Type B pancreatic cell (in vitro differentiated cells): ENCODE results near the gene SDE2. TPM values are rescaled to one million over a fixed set of nuclear protein-coding genes. Genes with fewer than 3 reads are reported as not detected.

Experiments
- DNase-seq: peaks from one replicate; pipeline ENCODE4 v3.0.0; 2021; ENCODE audit warnings: mixed read lengths; ENCODE audit not compliant: unreplicated experiment; ENCODE audit errors: extremely low spot score
- H3K27ac Mint-ChIP-seq: 2 replicates; pipeline ENCODE4 v1.8.0; 2021; ENCODE audit warnings: mild to moderate bottlenecking, mixed read lengths
- H3K27me3 Mint-ChIP-seq: 2 replicates; pipeline ENCODE4 v1.8.0; 2021; ENCODE audit warnings: mixed read lengths
- H3K36me3 Mint-ChIP-seq: 2 replicates; pipeline ENCODE4 v1.8.0; 2021; ENCODE audit warnings: mixed read lengths
- H3K4me1 Mint-ChIP-seq: one replicate; pipeline ENCODE4 v1.8.0; 2021; ENCODE audit warnings: mixed read lengths; ENCODE audit not compliant: unreplicated experiment
- H3K4me3 Mint-ChIP-seq: 2 replicates; pipeline ENCODE4 v1.8.0; 2021; ENCODE audit warnings: mild to moderate bottlenecking, mixed read lengths
- H3K9me3 Mint-ChIP-seq: 2 replicates; pipeline ENCODE4 v1.8.0; 2021; ENCODE audit warnings: mixed read lengths
- total RNA-seq: library from RNA; stranded (reverse); gene quantifications from 2 replicates; pipeline ENCODE4 v1.2.1, GENCODE V29; 2021; ENCODE audit warnings: low replicate concordance
- TF ChIP-seq, protein P1 (sequence below): fragments of 200-600 bp; sonication (generic); conservative IDR thresholded peaks from 2 replicates; pipeline ENCODE4 v1.5.0; 2021; ENCODE audit warnings: antibody characterized with exemption, mild to moderate bottlenecking

The SDE2 gene
- total RNA-seq, 1 donor from 2014 or later = 15.1 TPM

DNA sequence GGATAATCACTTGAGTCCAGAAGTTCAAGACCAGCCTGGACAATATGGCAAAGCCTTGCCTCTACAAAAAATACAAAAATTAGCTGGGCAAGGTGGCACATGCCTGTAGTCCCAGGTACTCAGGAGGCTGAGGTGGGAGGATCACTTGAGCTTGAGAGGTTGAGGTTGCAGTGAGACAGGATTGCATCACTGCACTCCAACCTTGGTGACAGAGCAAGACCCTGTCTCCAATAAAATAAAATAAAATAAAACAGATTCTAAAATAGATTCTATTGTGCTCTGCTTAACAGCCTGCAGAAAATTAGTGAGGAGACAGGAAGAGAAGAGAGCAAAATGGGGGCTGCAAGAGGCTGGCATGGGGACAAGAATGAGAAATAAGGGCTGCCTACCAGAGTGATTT is 7.5 kb upstream of the SDE2 start:
- Mint-ChIP-seq H3K27me3 (peaks cover 3% of the 10 kb centered on the region), H3K4me1 (peaks cover 13% of the 10 kb centered on the region), H3K4me3 (no peak overlapping the region), H3K36me3 (no peaks in the 10 kb centered on the region), H3K9me3 (no peaks in the 10 kb centered on the region), H3K27ac (no peak overlapping the region)
- DNase-seq = no peak
- TF ChIP-seq, protein P1, sequence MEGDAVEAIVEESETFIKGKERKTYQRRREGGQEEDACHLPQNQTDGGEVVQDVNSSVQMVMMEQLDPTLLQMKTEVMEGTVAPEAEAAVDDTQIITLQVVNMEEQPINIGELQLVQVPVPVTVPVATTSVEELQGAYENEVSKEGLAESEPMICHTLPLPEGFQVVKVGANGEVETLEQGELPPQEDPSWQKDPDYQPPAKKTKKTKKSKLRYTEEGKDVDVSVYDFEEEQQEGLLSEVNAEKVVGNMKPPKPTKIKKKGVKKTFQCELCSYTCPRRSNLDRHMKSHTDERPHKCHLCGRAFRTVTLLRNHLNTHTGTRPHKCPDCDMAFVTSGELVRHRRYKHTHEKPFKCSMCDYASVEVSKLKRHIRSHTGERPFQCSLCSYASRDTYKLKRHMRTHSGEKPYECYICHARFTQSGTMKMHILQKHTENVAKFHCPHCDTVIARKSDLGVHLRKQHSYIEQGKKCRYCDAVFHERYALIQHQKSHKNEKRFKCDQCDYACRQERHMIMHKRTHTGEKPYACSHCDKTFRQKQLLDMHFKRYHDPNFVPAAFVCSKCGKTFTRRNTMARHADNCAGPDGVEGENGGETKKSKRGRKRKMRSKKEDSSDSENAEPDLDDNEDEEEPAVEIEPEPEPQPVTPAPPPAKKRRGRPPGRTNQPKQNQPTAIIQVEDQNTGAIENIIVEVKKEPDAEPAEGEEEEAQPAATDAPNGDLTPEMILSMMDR = no peak

DNA sequence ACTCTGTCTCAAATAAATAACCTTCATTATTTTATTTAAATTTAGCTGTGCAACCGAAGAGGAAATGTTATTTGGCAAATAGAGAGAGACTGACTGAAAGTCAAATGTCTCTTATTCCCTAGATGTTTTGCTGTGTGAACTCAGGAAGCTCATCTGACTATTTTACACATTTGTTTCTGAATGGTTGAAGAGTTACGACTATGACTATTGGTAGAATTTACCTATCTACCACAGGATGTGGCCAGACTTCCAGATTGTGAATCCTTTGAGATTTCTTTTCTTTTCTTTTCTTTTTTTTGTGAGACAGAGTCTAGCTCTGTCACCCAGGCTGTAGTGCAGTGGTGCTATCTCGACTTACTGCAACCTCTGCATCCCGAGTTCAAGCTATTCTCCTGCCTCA is 5.3 kb upstream of the SDE2 start:
- no peak overlapping the region for H3K4me3 Mint-ChIP-seq
- no peaks in the 10 kb centered on the region for H3K36me3 Mint-ChIP-seq
- no peaks in the 10 kb centered on the region for H3K9me3 Mint-ChIP-seq
- no peak overlapping the region for H3K27ac Mint-ChIP-seq
- H3K27me3 Mint-ChIP-seq = no peaks in the 10 kb centered on the region
- peaks cover 21% of the 10 kb centered on the region for H3K4me1 Mint-ChIP-seq
- TF ChIP-seq, protein P1 = no peak
- no peak for DNase-seq

DNA sequence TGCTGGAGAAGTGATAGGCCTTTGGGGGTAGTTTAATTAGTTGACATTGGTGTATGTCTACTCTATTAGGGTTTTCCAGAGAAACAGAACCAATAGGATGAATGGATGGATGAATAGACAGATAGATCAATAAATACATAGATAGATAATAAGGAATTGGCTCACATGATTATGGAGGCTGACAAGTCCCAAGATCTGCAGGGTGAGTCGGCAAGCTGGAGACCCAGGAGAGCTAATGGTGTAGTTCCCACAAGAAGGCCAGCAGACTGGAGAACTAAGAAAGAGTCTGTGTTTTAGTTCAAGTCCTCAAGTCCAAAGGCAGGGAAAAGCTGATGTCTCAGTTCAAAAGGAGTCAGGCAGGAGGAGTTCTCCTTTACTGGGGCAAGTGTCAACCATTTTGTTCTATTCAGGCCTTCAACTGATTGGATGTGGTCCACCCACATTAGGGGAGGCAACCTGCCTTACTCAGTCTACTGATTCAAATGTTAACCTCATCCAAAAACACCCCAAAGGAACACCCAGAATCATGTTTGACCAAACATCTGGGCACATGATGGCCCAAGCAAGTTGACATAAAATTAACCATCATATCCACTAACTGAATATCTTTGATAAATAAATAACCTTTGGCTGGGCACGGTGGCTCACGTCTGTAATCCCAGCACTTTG is 4.5 kb upstream of the SDE2 start:
- H3K36me3 Mint-ChIP-seq = no peaks in the 10 kb centered on the region
- no peak overlapping the region for H3K27ac Mint-ChIP-seq

DNA sequence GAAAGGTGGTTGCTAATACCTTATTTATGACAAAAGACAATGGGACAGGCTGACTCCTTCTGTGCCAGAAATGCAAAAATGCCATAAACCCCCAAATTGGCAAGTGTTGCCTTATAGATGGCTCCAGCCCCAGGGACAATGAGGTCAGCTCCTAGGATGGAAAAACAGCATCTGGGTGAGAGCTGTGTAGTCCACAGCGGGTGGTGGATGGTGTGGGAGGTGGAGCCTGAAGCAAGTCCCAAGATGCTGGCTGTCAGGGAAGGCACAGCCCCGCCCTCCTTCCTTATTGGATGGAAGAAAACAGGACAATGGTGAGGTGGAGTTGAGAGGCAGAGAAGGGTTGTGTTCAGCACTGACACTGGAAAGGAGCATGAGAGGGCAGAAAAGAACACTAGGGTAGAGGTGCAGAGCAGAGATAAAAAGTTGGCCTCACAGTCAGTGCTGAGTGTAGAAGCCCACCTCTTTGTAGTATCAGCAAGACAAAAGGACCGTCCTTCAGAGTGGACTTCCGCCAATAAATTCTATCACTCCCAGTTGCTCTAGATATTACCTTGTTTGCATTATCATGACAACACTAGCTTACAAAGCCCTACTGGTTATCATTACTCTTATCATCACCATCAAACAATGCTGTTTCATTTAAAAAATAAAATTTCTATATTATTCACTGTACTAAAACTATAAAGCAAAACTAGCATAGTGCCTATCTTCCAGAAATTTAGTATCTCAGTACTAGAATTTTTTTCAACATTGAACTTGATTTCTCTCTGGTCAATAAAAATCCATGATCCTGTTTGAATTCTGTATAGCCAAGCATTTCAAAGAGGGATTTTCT is 3.7 kb upstream of the SDE2 start:
- Mint-ChIP-seq H3K4me3 (peak overlapping the region; percentile 15), H3K36me3 (no peaks in the 10 kb centered on the region)
- no peak for DNase-seq

More for the DNA sequence above, 4.5 kb upstream of the SDE2 start:
- H3K4me3 Mint-ChIP-seq = no peak overlapping the region
- no peak for DNase-seq
- peaks cover 21% of the 10 kb centered on the region for H3K4me1 Mint-ChIP-seq
- no peaks in the 10 kb centered on the region for H3K9me3 Mint-ChIP-seq
- TF ChIP-seq, protein P1 = no peak
- no peaks in the 10 kb centered on the region for H3K27me3 Mint-ChIP-seq

DNA sequence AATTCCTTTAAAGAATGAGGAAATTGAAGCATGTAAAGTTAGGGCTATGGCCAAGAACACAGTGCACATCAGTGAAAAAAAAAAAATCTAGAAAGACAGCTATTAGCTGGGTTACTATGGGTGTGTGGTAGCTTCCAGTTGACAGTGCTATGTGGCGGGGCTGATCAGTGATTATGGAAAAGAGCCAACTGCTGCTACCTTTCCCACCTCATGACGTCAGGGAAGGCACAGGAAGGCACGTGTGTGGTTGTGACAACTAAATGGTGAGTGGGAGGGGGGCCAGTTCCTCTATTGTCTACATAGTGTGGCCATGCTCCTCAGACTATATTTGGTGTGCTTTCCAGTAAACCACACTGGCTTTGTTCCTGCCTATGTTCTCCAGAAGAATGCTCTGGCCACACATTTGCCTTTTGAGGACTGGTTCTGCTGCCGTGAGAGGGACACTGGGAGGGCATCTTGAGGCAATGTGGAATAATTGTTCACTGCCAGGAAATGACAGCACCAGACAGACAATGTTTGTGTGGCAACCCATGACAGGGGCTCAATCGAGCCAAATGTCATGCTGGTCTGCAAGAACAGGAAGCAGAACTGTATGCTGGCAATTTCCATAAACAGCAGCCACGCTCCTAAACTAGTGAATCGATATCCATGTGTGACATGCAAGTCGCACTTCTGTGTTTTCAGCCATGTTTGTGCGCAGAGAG is 3.0 kb upstream of the SDE2 start:
- Mint-ChIP-seq H3K4me1 (peaks cover 21% of the 10 kb centered on the region), H3K27me3 (no peaks in the 10 kb centered on the region), H3K4me3 (peak overlapping the region; percentile 11), H3K27ac (peak overlapping the region; percentile 88), H3K36me3 (no peaks in the 10 kb centered on the region), H3K9me3 (no peaks in the 10 kb centered on the region)
- DNase-seq = no peak
- TF ChIP-seq, protein P1 = no peak

More for the DNA sequence above, 3.7 kb upstream of the SDE2 start:
- TF ChIP-seq, protein P1 = no peak
- Mint-ChIP-seq H3K27me3 (no peaks in the 10 kb centered on the region), H3K4me1 (peaks cover 21% of the 10 kb centered on the region), H3K27ac (peak overlapping the region; percentile 88), H3K9me3 (no peaks in the 10 kb centered on the region)
